Peyer's patch (tissue), 4 donors: Measurements from ENCODE around the gene RNPEP.
"Not testable (repeated sequence)": the region's sequence is repeated elsewhere in the genome, so short reads cannot be mapped to it uniquely, and the experiment has no call there.

Experiments used
- POLR2A ChIP-seq, 2 donors: fragments of 450-650 bp; IDR thresholded peaks; one replicate each; pipeline ENCODE4 v1.5.1; 2017; ENCODE audit warnings: antibody characterized with exemption in 2 of 2, mild to moderate bottlenecking in 2 of 2, moderate library complexity in 2 of 2
- TF ChIP-seq, protein P1 (sequence below), 6 experiments: fragments of 450-650 bp in 4 of 6; fragments of 200-600 bp in 2 of 6; sonication (generic) in 1 of 6; IDR thresholded peaks; one replicate each; pipeline ENCODE4 v1.5.1; 2017 to 2019; ENCODE audit warnings: antibody characterized with exemption in 6 of 6, mild to moderate bottlenecking in 3 of 6, moderate library complexity in 1 of 6

DNA sequence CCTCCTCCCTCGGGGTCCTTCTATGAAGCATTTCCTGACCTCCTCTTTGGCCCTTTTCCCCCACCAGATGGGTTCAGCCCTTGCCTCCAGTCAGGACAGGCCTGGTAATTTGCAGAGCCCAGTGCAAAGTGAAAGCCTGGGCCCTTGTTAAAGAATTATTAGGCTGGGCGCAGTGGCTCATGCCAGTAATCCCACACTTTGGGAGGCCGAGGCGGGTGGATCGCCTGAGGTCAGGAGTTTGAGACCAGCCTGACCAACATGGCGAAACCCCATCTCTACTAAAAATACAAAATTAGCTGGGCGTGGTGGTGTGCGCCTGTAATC, 36.7 kb downstream of the RNPEP start:
- TF ChIP-seq, protein P1, sequence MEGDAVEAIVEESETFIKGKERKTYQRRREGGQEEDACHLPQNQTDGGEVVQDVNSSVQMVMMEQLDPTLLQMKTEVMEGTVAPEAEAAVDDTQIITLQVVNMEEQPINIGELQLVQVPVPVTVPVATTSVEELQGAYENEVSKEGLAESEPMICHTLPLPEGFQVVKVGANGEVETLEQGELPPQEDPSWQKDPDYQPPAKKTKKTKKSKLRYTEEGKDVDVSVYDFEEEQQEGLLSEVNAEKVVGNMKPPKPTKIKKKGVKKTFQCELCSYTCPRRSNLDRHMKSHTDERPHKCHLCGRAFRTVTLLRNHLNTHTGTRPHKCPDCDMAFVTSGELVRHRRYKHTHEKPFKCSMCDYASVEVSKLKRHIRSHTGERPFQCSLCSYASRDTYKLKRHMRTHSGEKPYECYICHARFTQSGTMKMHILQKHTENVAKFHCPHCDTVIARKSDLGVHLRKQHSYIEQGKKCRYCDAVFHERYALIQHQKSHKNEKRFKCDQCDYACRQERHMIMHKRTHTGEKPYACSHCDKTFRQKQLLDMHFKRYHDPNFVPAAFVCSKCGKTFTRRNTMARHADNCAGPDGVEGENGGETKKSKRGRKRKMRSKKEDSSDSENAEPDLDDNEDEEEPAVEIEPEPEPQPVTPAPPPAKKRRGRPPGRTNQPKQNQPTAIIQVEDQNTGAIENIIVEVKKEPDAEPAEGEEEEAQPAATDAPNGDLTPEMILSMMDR (IDR thresholded peaks at IDR 0.05), result not testable (repeated sequence)
- not testable (repeated sequence) for TF ChIP-seq POLR2A (IDR thresholded peaks at IDR 0.05)
